Ishikawa (cell line): ENCODE results near the gene SMARCD3.

ENCODE experiments used
- CEBPB ChIP-seq: IDR thresholded peaks from 2 replicates; pipeline ENCODE4 v1.6.1; 2012
- EGR1 ChIP-seq: IDR thresholded peaks from 2 replicates; pipeline ENCODE4 v1.6.1; 2012
- FOXM1 ChIP-seq: IDR thresholded peaks from 2 replicates; pipeline ENCODE4 v1.6.1; 2012; ENCODE audit warnings: low read depth, borderline replicate concordance
- TAF1 ChIP-seq: IDR thresholded peaks from 2 replicates; pipeline ENCODE4 v1.6.1; 2012; ENCODE audit warnings: low read depth, mild to moderate bottlenecking

- TF ChIP-seq TAF1: no peak
- TF ChIP-seq FOXM1: no peak
- TF ChIP-seq CEBPB: no peak
- TF ChIP-seq EGR1: no peak
Measured at GRCh38 chr7:151250181-151251132, 2.0 kb upstream of the SMARCD3 start.
